Smooth muscle cell (in vitro differentiated cells): ENCODE measurements around the gene TSPAN11. TPM values are rescaled to one million over a fixed set of nuclear protein-coding genes. Genes with fewer than 3 reads are reported as not detected.

Source experiments
- DNase-seq: peaks from one replicate; lab custom pipeline; 2025; ENCODE audit not compliant: unreplicated experiment; lab: John Stamatoyannopoulos, UW
- H2AFZ ChIP-seq: fragments of 200-600 bp; sonication (generic); 2 replicates; pipeline ENCODE4 v1.6.0; 2016; ENCODE audit warnings: antibody characterized with exemption, low read depth, mild to moderate bottlenecking
- H3F3A ChIP-seq: fragments of 200-600 bp; sonication (generic); 2 replicates; pipeline ENCODE4 v1.6.0; 2017; ENCODE audit warnings: antibody characterized with exemption, low read depth
- H3K27ac ChIP-seq: fragments of 200-600 bp; sonication (generic); 2 replicates; pipeline ENCODE4 v1.5.1; 2016; ENCODE audit warnings: low read depth, mild to moderate bottlenecking
- H3K27me3 ChIP-seq: fragments of 200-600 bp; sonication (generic); 2 replicates; pipeline ENCODE4 v1.6.1; 2016; ENCODE audit warnings: low read depth, mild to moderate bottlenecking
- H3K36me3 ChIP-seq: fragments of 200-600 bp; sonication (generic); 2 replicates; pipeline ENCODE4 v1.5.1; 2016; ENCODE audit warnings: low read depth
- H3K4me1 ChIP-seq: fragments of 200-600 bp; sonication (generic); 2 replicates; pipeline ENCODE4 v1.5.1; 2016; ENCODE audit warnings: low read depth
- H3K4me2 ChIP-seq: fragments of 200-600 bp; sonication (generic); 2 replicates; pipeline ENCODE4 v1.6.0; 2016; ENCODE audit warnings: mild to moderate bottlenecking
- H3K4me3 ChIP-seq: fragments of 200-600 bp; sonication (generic); 2 replicates; pipeline ENCODE4 v1.5.1; 2016; ENCODE audit warnings: mild to moderate bottlenecking
- H3K79me2 ChIP-seq: fragments of 200-600 bp; sonication (generic); 2 replicates; pipeline ENCODE4 v1.6.0; 2016; ENCODE audit warnings: low read depth, mild to moderate bottlenecking
- H3K9ac ChIP-seq: fragments of 200-600 bp; sonication (generic); 2 replicates; pipeline ENCODE4 v1.6.0; 2016; ENCODE audit warnings: low read depth
- H3K9me3 ChIP-seq: fragments of 200-600 bp; sonication (generic); replicated peaks from 2 replicates; pipeline ENCODE4 v1.5.1; 2016; ENCODE audit warnings: low read depth
- H4K20me1 ChIP-seq: fragments of 200-600 bp; sonication (generic); 2 replicates; pipeline ENCODE4 v1.6.0; 2016; ENCODE audit warnings: low read depth
- WGBS: methylation state at CpG from one replicate; pipeline ENCODE4 v1.1.7; 2016; ENCODE audit warnings: low lambda C conversion rate; 5-methylcytosine and 5-hydroxymethylcytosine counted together
- polyA plus RNA-seq: library from polyadenylated mRNA; unstranded; fragments of >200 nt; fragmentation: Nextera tagmentation; extraction: Ambion mirVana; gene quantifications from 2 replicates; pipeline ENCODE4 v1.2.1, GENCODE V29; 2016
- total RNA-seq: library from RNA; depleted of rRNA; stranded (reverse); fragments of >200 nt; gene quantifications from 2 replicates; pipeline ENCODE4 v1.2.3, GENCODE V29; 2014
- TF ChIP-seq, protein P1 (sequence below): fragments of 200-600 bp; sonication (generic); IDR thresholded peaks from 2 replicates; pipeline ENCODE4 v1.5.1; 2017; ENCODE audit warnings: borderline replicate concordance, mild to moderate bottlenecking, antibody characterized with exemption; ENCODE audit not compliant: insufficient read depth, poor library complexity, severe bottlenecking

The TSPAN11 gene
- total and polyA plus RNA-seq, 2 experiments from 2014 or later = 2.8 to 3.0 TPM

DNA sequence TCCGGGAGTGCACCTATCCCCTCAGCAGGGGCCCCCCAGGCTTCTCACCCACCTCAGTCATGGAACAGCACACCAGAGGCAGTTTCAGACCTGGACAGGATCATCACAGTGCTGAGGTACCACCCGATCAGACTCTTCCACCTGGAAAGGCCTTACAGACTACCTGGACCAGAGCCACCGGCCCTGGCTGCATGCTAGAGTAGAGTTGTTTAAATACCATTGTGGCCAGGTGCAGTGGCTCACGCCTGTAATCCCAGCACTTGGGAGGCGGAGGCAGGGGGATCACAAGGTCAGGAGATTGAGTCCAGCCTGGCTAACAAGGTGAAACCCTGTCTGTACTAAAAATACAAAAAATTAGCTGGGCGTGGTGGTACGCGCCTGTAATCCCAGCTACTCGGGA, 61.5 kb downstream of the TSPAN11 start:
- H2AFZ ChIP-seq = no peak overlapping the region
- H3F3A ChIP-seq = no peaks in the 10 kb centered on the region
- H3K27me3 ChIP-seq = no peaks in the 10 kb centered on the region
- WGBS = 94% methylated on average over 9 of the region's 9 CpGs
- no peaks in the 10 kb centered on the region for H3K4me1 ChIP-seq
- H3K4me2 ChIP-seq = no peak overlapping the region
- H3K4me3 ChIP-seq = no peak overlapping the region
- DNase-seq = no peak
- no peaks in the 10 kb centered on the region for H3K79me2 ChIP-seq
- no peak overlapping the region for H3K27ac ChIP-seq
- TF ChIP-seq, protein P1, sequence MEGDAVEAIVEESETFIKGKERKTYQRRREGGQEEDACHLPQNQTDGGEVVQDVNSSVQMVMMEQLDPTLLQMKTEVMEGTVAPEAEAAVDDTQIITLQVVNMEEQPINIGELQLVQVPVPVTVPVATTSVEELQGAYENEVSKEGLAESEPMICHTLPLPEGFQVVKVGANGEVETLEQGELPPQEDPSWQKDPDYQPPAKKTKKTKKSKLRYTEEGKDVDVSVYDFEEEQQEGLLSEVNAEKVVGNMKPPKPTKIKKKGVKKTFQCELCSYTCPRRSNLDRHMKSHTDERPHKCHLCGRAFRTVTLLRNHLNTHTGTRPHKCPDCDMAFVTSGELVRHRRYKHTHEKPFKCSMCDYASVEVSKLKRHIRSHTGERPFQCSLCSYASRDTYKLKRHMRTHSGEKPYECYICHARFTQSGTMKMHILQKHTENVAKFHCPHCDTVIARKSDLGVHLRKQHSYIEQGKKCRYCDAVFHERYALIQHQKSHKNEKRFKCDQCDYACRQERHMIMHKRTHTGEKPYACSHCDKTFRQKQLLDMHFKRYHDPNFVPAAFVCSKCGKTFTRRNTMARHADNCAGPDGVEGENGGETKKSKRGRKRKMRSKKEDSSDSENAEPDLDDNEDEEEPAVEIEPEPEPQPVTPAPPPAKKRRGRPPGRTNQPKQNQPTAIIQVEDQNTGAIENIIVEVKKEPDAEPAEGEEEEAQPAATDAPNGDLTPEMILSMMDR = no peak
- no peak overlapping the region for H3K9ac ChIP-seq
- no peaks in the 10 kb centered on the region for H4K20me1 ChIP-seq
- no peaks in the 10 kb centered on the region for H3K9me3 ChIP-seq
- no peaks in the 10 kb centered on the region for H3K36me3 ChIP-seq

DNA sequence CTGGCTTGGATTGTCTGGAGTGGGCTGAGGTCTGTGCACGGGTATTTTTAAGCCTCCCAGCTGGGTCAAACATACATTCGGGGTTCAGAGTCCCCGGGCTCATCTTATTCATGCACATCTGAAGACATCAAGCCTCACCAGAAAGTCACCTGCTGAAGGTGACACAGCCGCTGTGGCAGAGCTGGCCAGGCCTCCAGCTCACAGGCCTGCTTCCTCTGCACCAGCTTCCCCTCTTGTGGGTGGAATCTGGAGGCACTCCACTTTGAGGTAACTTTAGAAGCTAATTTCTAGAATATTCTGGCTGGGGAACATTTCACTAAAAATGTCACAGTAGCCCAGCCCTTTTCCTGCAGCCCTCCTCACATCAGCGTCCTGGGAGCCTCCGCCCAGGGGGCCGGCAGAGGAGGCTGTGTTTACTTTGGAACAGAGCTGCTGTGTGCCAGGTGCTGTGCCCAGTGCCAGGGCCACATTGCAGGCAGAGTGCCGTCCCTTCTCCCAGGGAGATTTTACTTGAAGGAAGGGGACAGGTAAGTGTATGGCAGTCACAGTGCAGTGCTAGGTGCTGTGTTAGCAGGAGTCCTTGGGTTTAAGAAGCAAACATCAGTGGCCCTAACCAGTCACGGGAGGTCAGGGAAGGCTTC, 62.2 kb downstream of the TSPAN11 start:
- 96% methylated on average over 9 of the region's 9 CpGs for WGBS
- TF ChIP-seq, protein P1 = no peak

DNA sequence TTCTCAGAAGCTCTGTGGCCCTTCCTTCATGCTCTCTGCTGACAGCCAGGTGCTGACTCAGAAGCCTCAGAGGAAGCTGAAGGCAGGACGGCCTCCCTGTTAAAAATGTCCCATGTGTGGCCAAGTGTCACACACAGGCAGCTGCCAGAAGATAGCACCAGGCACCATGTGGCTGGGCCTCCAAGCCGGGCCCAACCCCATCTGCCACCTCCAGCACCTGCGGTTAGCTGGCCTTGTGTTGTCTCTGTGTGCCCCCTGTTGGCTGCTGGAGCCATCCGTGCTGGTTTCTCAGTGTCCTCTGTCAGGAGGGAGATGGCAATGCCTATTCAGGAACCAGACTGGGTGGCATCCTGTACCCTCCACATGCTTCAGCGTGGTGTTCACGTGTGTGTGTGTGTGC, 63.2 kb downstream of the TSPAN11 start:
- Histone ChIP-seq H3K27ac (no peak overlapping the region), H3K9me3 (no peaks in the 10 kb centered on the region), H3K4me1 (no peaks in the 10 kb centered on the region), H3K36me3 (no peaks in the 10 kb centered on the region), H3K4me3 (no peak overlapping the region), H3F3A (no peaks in the 10 kb centered on the region), H3K4me2 (no peak overlapping the region), H2AFZ (no peak overlapping the region), H4K20me1 (no peaks in the 10 kb centered on the region), H3K9ac (no peak overlapping the region), H3K79me2 (no peaks in the 10 kb centered on the region), H3K27me3 (no peaks in the 10 kb centered on the region)
- DNase-seq = no peak
- 58% methylated on average over 6 of the region's 6 CpGs for WGBS
- TF ChIP-seq, protein P1 = peak; percentile 9

More for the DNA sequence above, 62.2 kb downstream of the TSPAN11 start:
- no peaks in the 10 kb centered on the region for H3K27me3 ChIP-seq
- no peaks in the 10 kb centered on the region for H3K9me3 ChIP-seq
- no peaks in the 10 kb centered on the region for H3F3A ChIP-seq
- H3K9ac ChIP-seq = no peak overlapping the region
- no peak overlapping the region for H3K4me3 ChIP-seq
- H3K4me2 ChIP-seq = no peak overlapping the region
- H3K36me3 ChIP-seq = no peaks in the 10 kb centered on the region
- no peaks in the 10 kb centered on the region for H4K20me1 ChIP-seq
- H3K79me2 ChIP-seq = no peaks in the 10 kb centered on the region
- DNase-seq = no peak
- no peaks in the 10 kb centered on the region for H3K4me1 ChIP-seq
- H3K27ac ChIP-seq = no peak overlapping the region
- H2AFZ ChIP-seq = no peak overlapping the region

DNA sequence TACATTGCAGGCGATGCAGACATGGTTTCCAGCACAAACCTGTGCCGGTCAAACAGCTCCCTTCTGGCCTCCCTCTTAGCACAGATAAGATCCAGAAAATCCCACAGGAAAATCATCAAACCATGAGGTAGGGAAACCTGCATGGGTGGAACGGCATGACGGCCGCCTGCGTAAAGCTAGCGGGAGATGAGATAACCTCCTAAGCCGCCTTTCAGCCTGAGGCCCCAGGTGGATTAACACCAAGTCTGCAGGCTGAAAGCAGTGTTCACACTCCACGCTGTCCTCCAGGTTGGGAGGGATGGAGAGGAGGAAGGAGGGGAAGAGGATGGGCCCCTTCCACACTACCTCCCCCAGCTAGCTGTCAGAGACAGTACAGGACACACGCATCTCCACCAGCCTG, 63.8 kb downstream of the TSPAN11 start:
- 92% methylated on average over 10 of the region's 10 CpGs for WGBS

More for the DNA sequence above, 63.8 kb downstream of the TSPAN11 start:
- Histone ChIP-seq H3K4me2 (no peak overlapping the region), H4K20me1 (no peaks in the 10 kb centered on the region), H3K27me3 (no peaks in the 10 kb centered on the region), H3K36me3 (no peaks in the 10 kb centered on the region), H3K27ac (no peak overlapping the region), H3K4me1 (no peaks in the 10 kb centered on the region), H3K79me2 (no peaks in the 10 kb centered on the region), H3K4me3 (no peak overlapping the region), H3K9ac (no peak overlapping the region), H3F3A (no peaks in the 10 kb centered on the region), H3K9me3 (no peaks in the 10 kb centered on the region), H2AFZ (no peak overlapping the region)
- TF ChIP-seq, protein P1 = no peak
- no peak for DNase-seq
